ENCODE results near the gene VPS39.

- TF ChIP-seq FOXJ3 (CRISPR knock-in tag; IDR thresholded peaks at IDR 0.05) (no peak), CTCF (IDR thresholded peaks at IDR 0.05) (no peak), POLR2AphosphoS5 (IDR thresholded peaks at IDR 0.05; ENCODE audit: low read depth, low read length) (no peak), TAF1 (IDR thresholded peaks at IDR 0.05; ENCODE audit: borderline replicate concordance, low read depth, low read length) (no peak), MAX (IDR thresholded peaks at IDR 0.05; ENCODE audit: low read depth) (no peak), EZH2phosphoT487 (IDR thresholded peaks at IDR 0.05; ENCODE audit: borderline replicate concordance, low read depth) (no peak), FOSL2 (IDR thresholded peaks at IDR 0.05; ENCODE audit: borderline replicate concordance, low read depth) (no peak), REST (IDR thresholded peaks at IDR 0.05; ENCODE audit: low read depth, low read length) (no peak), TCF12 (IDR thresholded peaks at IDR 0.05) (no peak), NFIC (IDR thresholded peaks at IDR 0.05; ENCODE audit: borderline replicate concordance) (no peak), YY1 (IDR thresholded peaks at IDR 0.05; ENCODE audit: low read depth) (no peak)
Observed at GRCh38 chr15:42185801-42186200, 22.3 kb downstream of the VPS39 start.
